ENCODE data around the gene PDPN.

- TF ChIP-seq CTCF (conservative IDR thresholded peaks at IDR 0.05 in 1 of 2, IDR thresholded peaks at IDR 0.05 in 1 of 2; ENCODE audit: low read depth in 1 of 2, low read length in 2 of 2), result no peak
- TF ChIP-seq EZH2 (IDR thresholded peaks at IDR 0.05; ENCODE audit: low read length, missing control alignments), result no peak
Measured at GRCh38 chr1:13666317-13666716, 82.7 kb downstream of the PDPN start.

Measured in fibroblast of lung (primary cell).